ENCODE data around the gene CHIC2. TPM values are rescaled to one million over a fixed set of nuclear protein-coding genes. Genes with fewer than 3 reads are reported as not detected.

CHIC2 gene
- total RNA-seq, 1 donor from 2014 or later = 14.5 TPM

DNA sequence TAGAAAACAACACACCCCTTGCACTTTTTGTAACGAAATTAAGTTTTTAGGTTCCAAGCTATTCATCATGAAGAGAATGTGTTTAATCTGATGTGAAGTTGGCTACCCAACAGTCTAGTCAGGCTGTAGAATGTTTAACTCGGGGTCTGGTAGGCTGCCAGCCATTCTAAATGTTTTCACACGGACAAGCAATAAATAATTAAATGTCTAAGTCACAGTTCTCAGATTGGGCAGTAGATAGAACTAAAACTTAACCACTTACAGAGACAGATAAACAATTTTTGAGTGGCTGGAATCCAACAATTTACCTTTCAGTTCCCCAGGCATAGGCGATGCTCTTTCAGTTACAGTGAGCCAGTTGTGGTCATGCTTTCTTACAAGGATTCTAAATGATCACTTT is 66.5 kb downstream of the CHIC2 start:
- Mint-ChIP-seq H3K4me1 (ENCODE audit: low read depth, unreplicated experiment) (peaks cover 1% of the 10 kb centered on the region), H3K4me3 (ENCODE audit: unreplicated experiment) (no peak overlapping the region), H3K9me3 (ENCODE audit: unreplicated experiment) (no peaks in the 10 kb centered on the region), H3K27ac (ENCODE audit: unreplicated experiment) (no peak overlapping the region), H3K36me3 (ENCODE audit: unreplicated experiment) (no peaks in the 10 kb centered on the region), H3K27me3 (ENCODE audit: unreplicated experiment) (no peaks in the 10 kb centered on the region)
- no peak for DNase-seq
- TF ChIP-seq, protein P1, sequence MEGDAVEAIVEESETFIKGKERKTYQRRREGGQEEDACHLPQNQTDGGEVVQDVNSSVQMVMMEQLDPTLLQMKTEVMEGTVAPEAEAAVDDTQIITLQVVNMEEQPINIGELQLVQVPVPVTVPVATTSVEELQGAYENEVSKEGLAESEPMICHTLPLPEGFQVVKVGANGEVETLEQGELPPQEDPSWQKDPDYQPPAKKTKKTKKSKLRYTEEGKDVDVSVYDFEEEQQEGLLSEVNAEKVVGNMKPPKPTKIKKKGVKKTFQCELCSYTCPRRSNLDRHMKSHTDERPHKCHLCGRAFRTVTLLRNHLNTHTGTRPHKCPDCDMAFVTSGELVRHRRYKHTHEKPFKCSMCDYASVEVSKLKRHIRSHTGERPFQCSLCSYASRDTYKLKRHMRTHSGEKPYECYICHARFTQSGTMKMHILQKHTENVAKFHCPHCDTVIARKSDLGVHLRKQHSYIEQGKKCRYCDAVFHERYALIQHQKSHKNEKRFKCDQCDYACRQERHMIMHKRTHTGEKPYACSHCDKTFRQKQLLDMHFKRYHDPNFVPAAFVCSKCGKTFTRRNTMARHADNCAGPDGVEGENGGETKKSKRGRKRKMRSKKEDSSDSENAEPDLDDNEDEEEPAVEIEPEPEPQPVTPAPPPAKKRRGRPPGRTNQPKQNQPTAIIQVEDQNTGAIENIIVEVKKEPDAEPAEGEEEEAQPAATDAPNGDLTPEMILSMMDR (IDR thresholded peaks at IDR 0.05; ENCODE audit: partially characterized antibody, unreplicated experiment) = no peak

DNA sequence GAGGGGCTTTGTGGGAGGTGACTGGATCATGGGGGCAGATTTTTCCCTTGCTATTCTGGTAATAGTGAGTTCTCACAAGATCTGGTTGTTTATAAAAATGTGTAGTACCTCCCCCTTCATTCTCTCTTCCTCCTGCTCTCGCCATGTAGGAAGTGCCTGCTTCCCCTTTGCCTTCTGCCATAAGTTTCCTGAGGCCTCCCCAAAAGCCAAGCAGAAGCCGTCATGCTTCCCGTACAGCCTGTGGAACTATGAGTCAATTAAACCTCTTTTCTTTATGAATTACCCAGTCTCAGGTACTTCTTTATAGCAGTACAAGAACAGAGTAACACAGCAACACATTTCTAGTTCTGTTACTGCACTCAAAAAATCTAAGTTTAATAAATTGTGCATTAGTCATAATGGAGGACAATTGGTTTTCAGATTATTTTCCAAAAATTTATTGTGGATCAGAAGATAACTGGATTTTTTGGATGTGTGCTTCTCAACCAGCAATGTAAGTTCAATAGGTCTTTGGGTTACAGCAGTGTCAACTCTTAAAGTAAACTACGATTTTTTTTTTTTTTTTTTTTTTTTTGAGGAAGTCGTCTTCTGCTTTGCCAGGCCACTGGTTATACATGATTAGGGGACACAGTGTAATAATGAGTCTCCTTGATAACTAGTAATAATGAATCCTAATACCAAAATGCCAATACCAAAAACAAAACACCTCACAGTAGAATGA is 69.9 kb downstream of the CHIC2 start:
- no peaks in the 10 kb centered on the region for H3K9me3 Mint-ChIP-seq (ENCODE audit: unreplicated experiment)
- TF ChIP-seq, protein P1 (IDR thresholded peaks at IDR 0.05; ENCODE audit: partially characterized antibody, unreplicated experiment) = no peak
- no peak for DNase-seq
- H3K27me3 Mint-ChIP-seq (ENCODE audit: unreplicated experiment) = no peaks in the 10 kb centered on the region
- H3K27ac Mint-ChIP-seq (ENCODE audit: unreplicated experiment) = no peak overlapping the region
- no peak overlapping the region for H3K4me3 Mint-ChIP-seq (ENCODE audit: unreplicated experiment)
- H3K36me3 Mint-ChIP-seq (ENCODE audit: unreplicated experiment) = no peaks in the 10 kb centered on the region
- no peaks in the 10 kb centered on the region for H3K4me1 Mint-ChIP-seq (ENCODE audit: low read depth, unreplicated experiment)

DNA sequence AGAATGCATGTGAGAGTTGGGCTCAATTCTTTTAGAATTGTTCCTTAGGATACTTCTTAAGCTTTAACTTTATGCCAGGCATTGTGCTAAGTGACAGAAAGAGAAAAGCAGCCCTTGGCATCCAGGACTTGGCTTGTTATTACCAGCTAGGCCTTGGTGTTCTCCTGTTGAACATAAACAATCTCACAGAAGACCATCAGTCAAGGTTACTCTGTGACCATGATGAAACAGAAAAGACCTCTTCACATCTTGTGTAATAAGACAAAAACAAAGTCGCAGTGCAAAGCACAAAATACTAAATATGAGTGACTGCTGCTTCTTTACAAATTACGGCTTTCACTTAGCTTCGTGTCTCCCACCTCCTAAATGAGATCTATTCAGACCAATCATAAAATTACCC is 71.6 kb downstream of the CHIC2 start:
- Mint-ChIP-seq H3K4me3 (ENCODE audit: unreplicated experiment) (no peak overlapping the region), H3K27ac (ENCODE audit: unreplicated experiment) (no peak overlapping the region), H3K4me1 (ENCODE audit: low read depth, unreplicated experiment) (no peaks in the 10 kb centered on the region), H3K27me3 (ENCODE audit: unreplicated experiment) (peaks cover under 1% of the 10 kb centered on the region), H3K36me3 (ENCODE audit: unreplicated experiment) (no peaks in the 10 kb centered on the region), H3K9me3 (ENCODE audit: unreplicated experiment) (no peaks in the 10 kb centered on the region)
- DNase-seq = no peak
- TF ChIP-seq, protein P1 (IDR thresholded peaks at IDR 0.05; ENCODE audit: partially characterized antibody, unreplicated experiment) = no peak

DNA sequence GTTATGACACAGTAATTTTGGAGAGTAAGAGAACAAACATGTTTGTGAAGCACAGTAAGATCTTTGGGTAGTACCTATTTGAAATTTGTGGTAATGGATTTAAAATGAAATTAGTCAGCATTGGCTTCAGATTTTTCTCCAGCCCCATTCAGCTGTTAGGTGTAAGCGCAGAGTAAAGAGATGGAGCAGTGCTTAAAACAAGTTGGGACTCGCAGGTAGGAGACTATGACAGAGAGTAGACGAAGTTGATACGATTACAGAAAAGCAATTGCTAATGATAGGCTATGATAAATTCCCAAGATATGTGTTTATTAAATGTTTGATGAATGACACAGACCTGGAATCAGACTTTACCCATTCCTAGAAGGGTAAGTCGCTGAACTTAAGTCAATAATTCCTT is 72.6 kb downstream of the CHIC2 start:
- no peak for DNase-seq
- Mint-ChIP-seq H3K27ac (ENCODE audit: unreplicated experiment) (no peak overlapping the region), H3K36me3 (ENCODE audit: unreplicated experiment) (no peaks in the 10 kb centered on the region), H3K4me3 (ENCODE audit: unreplicated experiment) (no peak overlapping the region), H3K4me1 (ENCODE audit: low read depth, unreplicated experiment) (no peaks in the 10 kb centered on the region), H3K27me3 (ENCODE audit: unreplicated experiment) (peaks cover 2% of the 10 kb centered on the region), H3K9me3 (ENCODE audit: unreplicated experiment) (no peaks in the 10 kb centered on the region)
- TF ChIP-seq, protein P1 (IDR thresholded peaks at IDR 0.05; ENCODE audit: partially characterized antibody, unreplicated experiment) = no peak

DNA sequence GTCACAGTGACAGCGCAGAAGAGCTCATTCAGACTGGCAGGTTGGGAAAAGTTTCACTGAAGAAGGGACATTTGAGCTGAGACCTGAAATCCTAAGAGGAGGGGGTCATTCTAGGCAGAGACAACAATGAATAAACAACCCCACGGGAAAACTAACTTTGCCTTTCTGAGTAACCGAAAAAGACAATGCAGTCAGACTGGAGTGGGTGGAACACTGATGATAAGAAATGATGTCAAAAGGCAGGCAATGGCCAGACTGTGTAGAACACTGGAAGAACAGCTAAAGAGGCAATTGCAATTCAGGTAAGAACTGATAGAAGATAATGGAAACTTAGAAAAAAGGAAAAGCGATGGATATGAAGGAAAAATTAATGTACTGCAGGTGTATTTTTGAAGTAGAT is 73.8 kb downstream of the CHIC2 start:
- no peaks in the 10 kb centered on the region for H3K4me1 Mint-ChIP-seq (ENCODE audit: low read depth, unreplicated experiment)

More for the DNA sequence above, 73.8 kb downstream of the CHIC2 start:
- TF ChIP-seq, protein P1 (IDR thresholded peaks at IDR 0.05; ENCODE audit: partially characterized antibody, unreplicated experiment) = no peak
- peaks cover 2% of the 10 kb centered on the region for H3K27me3 Mint-ChIP-seq (ENCODE audit: unreplicated experiment)
- no peaks in the 10 kb centered on the region for H3K36me3 Mint-ChIP-seq (ENCODE audit: unreplicated experiment)
- H3K27ac Mint-ChIP-seq (ENCODE audit: unreplicated experiment) = no peak overlapping the region
- no peak for DNase-seq
- H3K4me3 Mint-ChIP-seq (ENCODE audit: unreplicated experiment) = no peak overlapping the region
- no peaks in the 10 kb centered on the region for H3K9me3 Mint-ChIP-seq (ENCODE audit: unreplicated experiment)

All from glutamatergic neuron (in vitro differentiated cells).